Measurements from ENCODE around the gene UBE3B.

GRCh38 chr12:109447482-109447881 is 30.0 kb upstream of the UBE3B start:
- TF ChIP-seq CTCF (IDR thresholded peaks at IDR 0.05) = no peak
- TF ChIP-seq POLR2AphosphoS5 (IDR thresholded peaks at IDR 0.05; ENCODE audit: insufficient read depth in 1 of 2, low read depth in 1 of 2) = no peak
